OCI-LY3 (cell line): ENCODE data around the gene RAP1GAP.

Experiments used
- H2AFZ ChIP-seq: fragments of 200-600, 300-600 bp; shearing (Covaris generic); 2 replicates; pipeline ENCODE4 v1.6.0; 2014; ENCODE audit warnings: antibody characterized with exemption, low read depth, low read length
- H3K27ac ChIP-seq: fragments of 200-600, 300-600 bp; sonication (generic); 2 replicates; pipeline ENCODE4 v1.5.1; 2014; ENCODE audit warnings: mild to moderate bottlenecking, low read length, moderate library complexity, mixed read lengths
- H3K27me3 ChIP-seq: fragments of 200-600, 300-600 bp; sonication (generic); 2 replicates; pipeline ENCODE4 v1.6.1; 2014; ENCODE audit warnings: low read depth, low read length, mixed read lengths
- H3K36me3 ChIP-seq: fragments of 200-600, 300-600 bp; sonication (generic); replicated peaks from 2 replicates; pipeline ENCODE3; 2014; ENCODE audit warnings: low read depth, low read length, mixed read lengths
- H3K4me1 ChIP-seq: fragments of 300-600, 200-600 bp; sonication (generic); 2 replicates; pipeline ENCODE4 v1.6.1; 2014; ENCODE audit warnings: low read length, mixed read lengths
- H3K4me2 ChIP-seq: fragments of 200-600, 300-600 bp; sonication (generic); 2 replicates; pipeline ENCODE4 v1.6.1; 2014; ENCODE audit warnings: low read length, mixed read lengths
- H3K4me3 ChIP-seq: fragments of 300-600, 200-600 bp; sonication (generic); 2 replicates; pipeline ENCODE4 v1.5.1; 2014; ENCODE audit warnings: antibody characterized with exemption, mild to moderate bottlenecking, low read length, moderate library complexity
- H3K79me2 ChIP-seq: fragments of 300-600, 200-600 bp; shearing (Covaris generic); 2 replicates; pipeline ENCODE4 v1.6.1; 2014; ENCODE audit warnings: mild to moderate bottlenecking, low read length, mixed read lengths
- H3K9ac ChIP-seq: fragments of 300-600, 200-600 bp; shearing (Covaris generic); 2 replicates; pipeline ENCODE4 v1.6.0; 2014; ENCODE audit warnings: mild to moderate bottlenecking, low read length, moderate library complexity
- H3K9me3 ChIP-seq: fragments of 200-600, 300-600 bp; shearing (Covaris generic); 2 replicates; pipeline ENCODE4 v1.6.1; 2014; ENCODE audit warnings: low read length, mixed read lengths; ENCODE audit not compliant: insufficient read depth
- H4K20me1 ChIP-seq: fragments of 200-600, 300-600 bp; sonication (generic); 2 replicates; pipeline ENCODE4 v1.6.1; 2016; ENCODE audit warnings: low read length, mixed read lengths; ENCODE audit not compliant: insufficient read depth
- EZH2phosphoT487 ChIP-seq: fragments of 200-600 bp; shearing (Covaris generic); IDR thresholded peaks from 2 replicates; pipeline ENCODE4 v1.6.1; 2018; ENCODE audit warnings: antibody characterized with exemption, mixed run types, low read depth
- TF ChIP-seq, protein P1 (sequence below): fragments of 200-600, 300-600 bp; sonication (generic); IDR thresholded peaks from 2 replicates; pipeline ENCODE4 v1.5.1; 2014; ENCODE audit warnings: antibody characterized with exemption, low read length, low read depth

The RAP1GAP gene

DNA sequence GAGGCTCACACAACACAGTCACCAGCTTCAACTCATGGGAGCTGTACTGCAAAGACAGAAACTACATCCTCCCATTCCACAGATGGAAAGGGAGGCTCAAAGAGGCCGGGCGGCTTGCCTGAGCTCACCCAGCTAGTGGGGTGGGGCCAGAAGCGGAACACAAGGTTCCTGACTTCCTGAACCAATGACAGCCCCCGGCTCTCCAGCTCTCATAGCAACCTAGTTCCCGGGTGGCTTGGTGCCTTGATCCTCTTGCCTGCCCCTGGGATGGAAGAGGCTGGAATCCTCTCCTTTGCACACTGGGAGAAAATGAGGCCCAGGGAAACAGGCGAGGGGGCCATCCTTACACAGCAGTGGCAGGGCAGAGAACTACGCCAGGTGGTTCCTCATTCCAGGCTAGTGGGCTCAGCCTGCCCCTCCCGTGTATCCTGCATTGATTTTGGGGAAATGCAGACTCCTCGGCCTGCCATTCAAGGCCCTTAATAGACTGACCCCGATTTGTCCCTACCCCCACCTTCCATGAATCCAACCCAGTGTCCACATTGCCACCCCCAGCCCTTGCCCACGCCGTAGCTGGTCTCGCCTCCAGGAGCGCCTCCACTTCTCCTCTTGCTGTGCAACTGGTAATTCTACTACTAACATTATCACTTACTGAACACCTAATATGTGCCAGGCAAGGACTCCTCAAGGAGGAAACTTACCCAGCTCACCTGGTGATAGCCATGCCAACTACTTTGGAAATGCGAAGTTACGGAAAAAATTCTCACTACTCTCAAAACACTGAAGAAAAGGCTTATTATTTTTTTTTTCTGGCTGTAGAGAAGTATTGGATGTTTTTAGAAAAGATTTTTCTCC is 5.0 kb downstream of the RAP1GAP start:
- peaks cover 3% of the 10 kb centered on the region; the same call in 1 of the 2 replicates for H4K20me1 ChIP-seq
- peak overlapping the region; percentile 67; the same call in 1 of the 2 replicates for H2AFZ ChIP-seq
- no peak for TF ChIP-seq EZH2phosphoT487
- TF ChIP-seq, protein P1, sequence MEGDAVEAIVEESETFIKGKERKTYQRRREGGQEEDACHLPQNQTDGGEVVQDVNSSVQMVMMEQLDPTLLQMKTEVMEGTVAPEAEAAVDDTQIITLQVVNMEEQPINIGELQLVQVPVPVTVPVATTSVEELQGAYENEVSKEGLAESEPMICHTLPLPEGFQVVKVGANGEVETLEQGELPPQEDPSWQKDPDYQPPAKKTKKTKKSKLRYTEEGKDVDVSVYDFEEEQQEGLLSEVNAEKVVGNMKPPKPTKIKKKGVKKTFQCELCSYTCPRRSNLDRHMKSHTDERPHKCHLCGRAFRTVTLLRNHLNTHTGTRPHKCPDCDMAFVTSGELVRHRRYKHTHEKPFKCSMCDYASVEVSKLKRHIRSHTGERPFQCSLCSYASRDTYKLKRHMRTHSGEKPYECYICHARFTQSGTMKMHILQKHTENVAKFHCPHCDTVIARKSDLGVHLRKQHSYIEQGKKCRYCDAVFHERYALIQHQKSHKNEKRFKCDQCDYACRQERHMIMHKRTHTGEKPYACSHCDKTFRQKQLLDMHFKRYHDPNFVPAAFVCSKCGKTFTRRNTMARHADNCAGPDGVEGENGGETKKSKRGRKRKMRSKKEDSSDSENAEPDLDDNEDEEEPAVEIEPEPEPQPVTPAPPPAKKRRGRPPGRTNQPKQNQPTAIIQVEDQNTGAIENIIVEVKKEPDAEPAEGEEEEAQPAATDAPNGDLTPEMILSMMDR: no peak
- no peak overlapping the region for H3K27ac ChIP-seq
- no peaks in the 10 kb centered on the region for H3K36me3 ChIP-seq
- no peaks in the 10 kb centered on the region for H3K79me2 ChIP-seq
- peak overlapping the region; percentile 53 for H3K4me3 ChIP-seq
- H3K4me1 ChIP-seq: peaks cover 5% of the 10 kb centered on the region; the same call in 1 of the 2 replicates
- H3K4me2 ChIP-seq: peak overlapping the region; percentile 55
- no peaks in the 10 kb centered on the region for H3K9me3 ChIP-seq
- no peak overlapping the region for H3K9ac ChIP-seq
- H3K27me3 ChIP-seq: no peaks in the 10 kb centered on the region

DNA sequence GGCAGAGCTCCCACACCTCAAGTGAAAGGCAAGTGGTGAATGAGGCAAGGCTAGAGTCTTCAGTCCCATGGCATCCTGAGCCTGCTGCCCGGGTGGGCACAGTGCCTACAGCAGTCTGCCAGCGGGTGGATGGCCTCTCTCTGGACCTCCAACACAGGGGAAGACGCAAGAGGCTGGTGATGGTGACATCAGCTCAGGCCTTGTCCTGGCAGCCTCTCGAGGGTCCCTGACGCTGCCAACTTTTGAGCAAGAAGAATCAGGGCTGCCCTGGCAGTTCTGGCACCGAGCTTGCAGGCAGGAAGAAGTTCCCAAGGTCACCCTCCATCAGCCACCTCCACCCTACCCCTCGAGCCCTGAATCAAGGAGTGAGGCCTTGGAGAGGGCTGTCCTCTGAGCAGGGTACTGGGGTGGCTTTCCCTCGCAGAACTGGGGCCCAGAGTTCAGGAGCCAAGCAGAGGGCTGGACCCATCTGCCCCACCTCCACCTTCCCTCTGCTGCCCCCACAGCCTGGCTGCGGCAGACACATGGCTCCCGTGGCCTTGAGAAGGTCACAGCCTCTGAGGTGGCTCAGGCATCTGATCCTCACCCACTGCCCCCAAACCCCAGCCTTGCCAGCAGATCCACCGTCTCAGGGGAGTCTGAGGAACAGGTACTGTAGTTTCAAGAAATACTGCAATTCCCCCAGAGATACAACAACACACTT is 5.8 kb downstream of the RAP1GAP start:
- Histone ChIP-seq H3K27me3 (no peaks in the 10 kb centered on the region), H2AFZ (peak overlapping the region; percentile 67; the same call in 1 of the 2 replicates), H3K9ac (no peak overlapping the region), H3K4me2 (peak overlapping the region; percentile 55), H3K4me3 (peak overlapping the region; percentile 53), H3K9me3 (no peaks in the 10 kb centered on the region), H3K36me3 (no peaks in the 10 kb centered on the region), H3K4me1 (peaks cover 5% of the 10 kb centered on the region; the same call in 1 of the 2 replicates), H3K27ac (no peak overlapping the region), H3K79me2 (no peaks in the 10 kb centered on the region), H4K20me1 (peaks cover 3% of the 10 kb centered on the region; the same call in 1 of the 2 replicates)
- TF ChIP-seq, protein P1: no peak
- TF ChIP-seq EZH2phosphoT487: no peak

DNA sequence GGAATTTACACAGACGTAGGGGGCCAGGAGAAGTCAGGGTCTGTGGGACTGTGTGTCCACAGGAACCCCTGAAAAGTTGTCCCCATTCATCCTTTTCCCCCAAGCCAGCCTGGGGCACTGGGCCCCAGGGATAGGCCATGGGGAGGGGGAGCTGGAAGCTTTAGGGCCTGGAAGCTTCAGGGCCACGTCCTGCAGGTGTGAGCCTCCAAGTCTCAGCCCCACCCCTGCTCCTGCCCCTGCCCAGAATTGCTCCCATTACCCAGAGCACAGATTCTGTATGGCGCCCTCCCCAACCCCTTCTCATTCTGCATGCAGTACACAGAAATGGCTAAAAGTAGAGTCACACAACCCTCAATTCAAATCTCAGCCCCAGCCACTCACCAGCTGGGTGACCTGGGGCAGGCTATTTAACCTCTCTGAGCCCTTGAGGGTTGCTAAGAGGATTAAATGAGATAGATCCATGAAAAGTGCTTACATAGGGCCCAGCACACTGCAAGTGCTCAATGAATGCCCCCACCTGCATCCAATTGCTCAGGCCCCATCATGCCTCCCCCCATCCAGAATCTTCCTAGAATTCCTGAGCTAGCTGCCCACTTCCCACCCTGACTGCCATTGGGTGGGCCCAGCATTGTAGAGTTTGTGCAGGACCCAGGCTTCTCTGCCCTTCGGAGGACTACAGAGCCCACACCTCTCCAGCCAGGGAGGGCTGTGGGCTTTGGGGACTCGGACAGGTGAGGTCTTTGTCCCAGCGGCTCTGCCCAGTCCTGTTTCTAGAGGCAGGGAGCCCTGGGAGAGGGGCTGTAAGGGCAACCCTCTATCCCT is 6.5 kb downstream of the RAP1GAP start:
- TF ChIP-seq EZH2phosphoT487: no peak
- TF ChIP-seq, protein P1: no peak
- Histone ChIP-seq H4K20me1 (peaks cover 3% of the 10 kb centered on the region; the same call in 1 of the 2 replicates), H3K27me3 (no peaks in the 10 kb centered on the region), H3K79me2 (no peaks in the 10 kb centered on the region), H3K27ac (no peak overlapping the region), H2AFZ (no peak overlapping the region), H3K36me3 (no peaks in the 10 kb centered on the region), H3K4me1 (peaks cover 5% of the 10 kb centered on the region; the same call in 1 of the 2 replicates), H3K4me3 (no peak overlapping the region), H3K4me2 (no peak overlapping the region), H3K9ac (no peak overlapping the region), H3K9me3 (no peaks in the 10 kb centered on the region)
